Progenitor cell of endocrine pancreas (in vitro differentiated cells): ENCODE measurements around the gene IGFBP2. TPM values are rescaled to one million over a fixed set of nuclear protein-coding genes. Genes with fewer than 3 reads are reported as not detected.

Experiments used
- DNase-seq: peaks from one replicate; pipeline ENCODE4 v3.0.0; 2021; ENCODE audit warnings: low spot score; ENCODE audit not compliant: unreplicated experiment
- H3K27ac Mint-ChIP-seq: 2 replicates; pipeline ENCODE4 v1.8.0; 2021; ENCODE audit warnings: mild to moderate bottlenecking, moderate library complexity, mixed read lengths
- H3K27me3 Mint-ChIP-seq: 2 replicates; pipeline ENCODE4 v1.8.0; 2021; ENCODE audit warnings: mixed read lengths
- H3K36me3 Mint-ChIP-seq: 2 replicates; pipeline ENCODE4 v1.8.0; 2022; ENCODE audit warnings: mixed read lengths; ENCODE audit not compliant: insufficient read depth
- H3K4me1 Mint-ChIP-seq: 2 replicates; pipeline ENCODE4 v1.8.0; 2021; ENCODE audit warnings: low read depth, mixed read lengths
- H3K4me3 Mint-ChIP-seq: 2 replicates; pipeline ENCODE4 v1.8.0; 2021; ENCODE audit warnings: low read depth, mild to moderate bottlenecking, moderate library complexity, mixed read lengths
- H3K9me3 Mint-ChIP-seq: 2 replicates; pipeline ENCODE4 v1.8.0; 2021; ENCODE audit warnings: low read depth, mixed read lengths
- CTCF ChIP-seq: fragments of 200-600 bp; sonication (generic); IDR thresholded peaks from one replicate; pipeline ENCODE4 v1.5.0; 2021; ENCODE audit warnings: antibody characterized with exemption, mild to moderate bottlenecking; ENCODE audit not compliant: unreplicated experiment
- total RNA-seq: library from RNA; stranded (reverse); gene quantifications from 2 replicates; pipeline ENCODE4 v1.2.1, GENCODE V29; 2021

IGFBP2 gene
- total RNA-seq, 1 donor from 2014 or later, result 249 TPM

- Mint-ChIP-seq H3K27ac (no peak overlapping the region), H3K4me1 (no peaks in the 10 kb centered on the region), H3K27me3 (no peaks in the 10 kb centered on the region), H3K4me3 (no peak overlapping the region), H3K9me3 (no peaks in the 10 kb centered on the region), H3K36me3 (peaks cover 3% of the 10 kb centered on the region)
- no peak for TF ChIP-seq CTCF
- no peak for DNase-seq
These were observed 41.2 kb downstream of the IGFBP2 start for GRCh38 chr2:216674376-216674775.

GRCh38 chr2:216676630-216677029 is 43.4 kb downstream of the IGFBP2 start:
- DNase-seq, result no peak
- peaks cover 3% of the 10 kb centered on the region for H3K27me3 Mint-ChIP-seq
- TF ChIP-seq CTCF, result no peak
- H3K9me3 Mint-ChIP-seq, result no peaks in the 10 kb centered on the region
- no peak overlapping the region for H3K27ac Mint-ChIP-seq
- H3K4me3 Mint-ChIP-seq, result no peak overlapping the region
- H3K4me1 Mint-ChIP-seq, result peaks cover 3% of the 10 kb centered on the region
- H3K36me3 Mint-ChIP-seq, result peaks cover 8% of the 10 kb centered on the region

GRCh38 chr2:216677439-216678097 is 44.3 kb downstream of the IGFBP2 start:
- peaks cover 3% of the 10 kb centered on the region for H3K4me1 Mint-ChIP-seq
- no peak overlapping the region for H3K27ac Mint-ChIP-seq
- no peaks in the 10 kb centered on the region for H3K9me3 Mint-ChIP-seq
- no peak for DNase-seq
- no peak for TF ChIP-seq CTCF
- H3K27me3 Mint-ChIP-seq, result peaks cover 3% of the 10 kb centered on the region
- H3K36me3 Mint-ChIP-seq, result peaks cover 8% of the 10 kb centered on the region
- H3K4me3 Mint-ChIP-seq, result no peak overlapping the region

- H3K4me1 Mint-ChIP-seq, result peaks cover 3% of the 10 kb centered on the region
- H3K9me3 Mint-ChIP-seq, result no peaks in the 10 kb centered on the region
- H3K27ac Mint-ChIP-seq, result no peak overlapping the region
- no peak overlapping the region for H3K4me3 Mint-ChIP-seq
- peaks cover 8% of the 10 kb centered on the region for H3K36me3 Mint-ChIP-seq
- no peak for TF ChIP-seq CTCF
- peaks cover 3% of the 10 kb centered on the region for H3K27me3 Mint-ChIP-seq
- DNase-seq, result no peak
These were observed 44.9 kb downstream of the IGFBP2 start for GRCh38 chr2:216678098-216678465.

GRCh38 chr2:216678813-216679657 is 45.8 kb downstream of the IGFBP2 start:
- Mint-ChIP-seq H3K4me1 (peaks cover 4% of the 10 kb centered on the region), H3K27ac (no peak overlapping the region)
- DNase-seq, result no peak

More at GRCh38 chr2:216678813-216679657, 45.8 kb downstream of the IGFBP2 start:
- peaks cover 8% of the 10 kb centered on the region for H3K36me3 Mint-ChIP-seq
- peaks cover 3% of the 10 kb centered on the region for H3K27me3 Mint-ChIP-seq
- TF ChIP-seq CTCF, result no peak
- H3K4me3 Mint-ChIP-seq, result no peak overlapping the region
- H3K9me3 Mint-ChIP-seq, result no peaks in the 10 kb centered on the region
